PC-3 (cell line): ENCODE results near the gene PSMA5.

Experiments
- CTCF ChIP-seq: fragments of 300-600 bp; sonication (generic); conservative IDR thresholded peaks from 2 replicates; pipeline ENCODE4 v1.5.1; 2017; ENCODE audit warnings: antibody characterized with exemption, low read depth, mild to moderate bottlenecking, low read length
- EZH2 ChIP-seq: fragments of 300-600 bp; sonication (generic); IDR thresholded peaks from one replicate; pipeline ENCODE4 v1.6.1; 2017; ENCODE audit warnings: antibody characterized with exemption, mild to moderate bottlenecking, low read length; ENCODE audit not compliant: unreplicated experiment
- EZH2phosphoT487 ChIP-seq: fragments of 300-600 bp; sonication (generic); IDR thresholded peaks from 2 replicates; pipeline ENCODE4 v1.6.1; 2018; ENCODE audit warnings: mild to moderate bottlenecking, antibody characterized with exemption, low read length, borderline replicate concordance

GRCh38 chr1:109371341-109371739, 54.9 kb downstream of the PSMA5 start:
- TF ChIP-seq CTCF (no peak), EZH2phosphoT487 (no peak), EZH2 (no peak)
